ENCODE data around the gene FBXW4.

DNA sequence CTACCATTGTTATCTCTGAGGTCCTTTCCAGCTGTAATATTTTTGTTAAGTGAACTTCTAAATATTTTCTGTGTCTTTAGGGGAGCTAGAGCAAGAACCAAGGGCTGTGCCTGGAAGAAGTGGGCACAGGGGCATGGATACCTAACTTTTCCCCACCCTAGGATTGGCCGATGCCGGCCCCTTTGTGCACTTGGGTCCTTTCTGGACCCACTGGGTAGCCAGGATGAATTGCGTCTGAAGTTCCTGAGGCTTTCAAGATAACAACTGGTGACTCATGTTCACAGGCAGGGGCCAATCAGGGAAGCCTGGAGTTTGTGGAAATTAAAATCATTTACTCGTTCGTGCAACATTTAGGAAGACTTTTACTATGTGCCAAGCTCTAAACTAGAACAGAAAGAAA is 106.1 kb downstream of the FBXW4 start:
- no peak for TF ChIP-seq POLR2A (IDR thresholded peaks at IDR 0.05)
- TF ChIP-seq, protein P1, sequence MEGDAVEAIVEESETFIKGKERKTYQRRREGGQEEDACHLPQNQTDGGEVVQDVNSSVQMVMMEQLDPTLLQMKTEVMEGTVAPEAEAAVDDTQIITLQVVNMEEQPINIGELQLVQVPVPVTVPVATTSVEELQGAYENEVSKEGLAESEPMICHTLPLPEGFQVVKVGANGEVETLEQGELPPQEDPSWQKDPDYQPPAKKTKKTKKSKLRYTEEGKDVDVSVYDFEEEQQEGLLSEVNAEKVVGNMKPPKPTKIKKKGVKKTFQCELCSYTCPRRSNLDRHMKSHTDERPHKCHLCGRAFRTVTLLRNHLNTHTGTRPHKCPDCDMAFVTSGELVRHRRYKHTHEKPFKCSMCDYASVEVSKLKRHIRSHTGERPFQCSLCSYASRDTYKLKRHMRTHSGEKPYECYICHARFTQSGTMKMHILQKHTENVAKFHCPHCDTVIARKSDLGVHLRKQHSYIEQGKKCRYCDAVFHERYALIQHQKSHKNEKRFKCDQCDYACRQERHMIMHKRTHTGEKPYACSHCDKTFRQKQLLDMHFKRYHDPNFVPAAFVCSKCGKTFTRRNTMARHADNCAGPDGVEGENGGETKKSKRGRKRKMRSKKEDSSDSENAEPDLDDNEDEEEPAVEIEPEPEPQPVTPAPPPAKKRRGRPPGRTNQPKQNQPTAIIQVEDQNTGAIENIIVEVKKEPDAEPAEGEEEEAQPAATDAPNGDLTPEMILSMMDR (IDR thresholded peaks at IDR 0.05) = no peak
